HuH-7.5 (cell line): Measurements from ENCODE around the gene TBCCD1.
"Not testable (repeated sequence)": the region's sequence is repeated elsewhere in the genome, so short reads cannot be mapped to it uniquely, and the experiment has no call there.

ENCODE experiments used
- DNase-seq: peaks from one replicate; pipeline ENCODE4 v3.0.0; 2011; ENCODE audit warnings: low spot score

Gene TBCCD1

GRCh38 chr3:186549497-186549896 lies 17.6 kb downstream of the TBCCD1 start:
- no peak for DNase-seq

DNA sequence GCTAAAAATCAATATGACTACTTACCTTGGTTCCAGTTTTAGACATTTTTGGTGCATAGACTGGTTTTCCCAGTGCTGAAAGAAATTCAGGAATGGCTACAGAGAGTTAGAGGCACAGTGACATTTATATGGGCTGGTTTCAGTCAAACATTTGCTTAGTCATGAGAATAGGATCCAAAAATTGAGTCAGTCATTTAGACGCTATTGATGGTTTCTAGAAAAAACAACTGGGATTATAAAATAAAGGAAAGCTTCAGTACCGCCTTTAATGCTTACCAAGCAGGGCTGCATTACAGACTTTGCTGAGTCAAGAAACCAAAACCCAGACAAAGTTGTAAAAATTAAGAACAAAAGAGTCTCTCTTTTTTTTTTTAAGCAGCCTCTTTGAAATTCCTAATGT lies 22.9 kb downstream of the TBCCD1 start, which contains the start of gene CRYGS:
CRYGS (minus strand) TSS at position 100 of the 400 bp plus-strand sequence; CDS start at position 46, 54 bp downstream.
- no peak for DNase-seq

DNA sequence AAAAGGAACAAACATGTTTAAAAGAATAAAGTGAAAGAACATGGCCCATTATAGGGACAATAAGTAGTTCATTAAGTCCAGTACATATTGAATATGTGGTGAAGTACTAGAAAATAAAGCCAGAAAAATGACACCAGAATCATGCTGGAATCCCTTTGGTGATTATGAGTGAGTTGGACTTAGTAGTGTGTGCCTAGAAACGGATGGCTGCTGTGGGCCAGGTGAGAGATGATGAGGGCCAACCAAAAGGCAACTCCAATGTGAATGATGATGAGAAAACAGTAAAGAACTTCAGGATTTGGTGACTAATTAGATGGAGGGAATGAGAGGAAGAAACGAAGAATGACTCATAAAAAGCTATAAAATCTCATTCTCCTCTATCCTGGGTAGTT lies 26.3 kb downstream of the TBCCD1 start:
- no peak for DNase-seq

- DNase-seq = peak; percentile 20
Measured at GRCh38 chr3:186540221-186540834, 26.8 kb downstream of the TBCCD1 start.

DNA sequence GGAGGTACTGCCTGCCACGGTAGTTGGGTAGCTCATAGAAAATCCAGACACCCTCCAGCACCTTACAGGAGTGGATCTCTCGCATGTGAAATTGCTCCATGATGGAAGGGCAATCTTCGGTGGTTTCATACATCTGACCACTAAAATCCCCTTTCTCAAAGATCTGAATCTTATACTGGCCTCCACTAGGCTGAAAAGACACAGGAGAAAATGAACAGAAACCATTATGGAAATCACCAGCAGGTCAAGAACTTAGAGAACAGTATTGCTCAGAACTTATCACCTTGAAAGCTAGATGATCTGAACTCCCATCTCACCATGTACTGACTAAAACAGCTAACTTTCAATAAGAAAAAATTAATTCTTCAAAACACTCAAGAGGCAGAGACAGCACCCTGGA lies 28.4 kb downstream of the TBCCD1 start:
- DNase-seq = no peak

DNA sequence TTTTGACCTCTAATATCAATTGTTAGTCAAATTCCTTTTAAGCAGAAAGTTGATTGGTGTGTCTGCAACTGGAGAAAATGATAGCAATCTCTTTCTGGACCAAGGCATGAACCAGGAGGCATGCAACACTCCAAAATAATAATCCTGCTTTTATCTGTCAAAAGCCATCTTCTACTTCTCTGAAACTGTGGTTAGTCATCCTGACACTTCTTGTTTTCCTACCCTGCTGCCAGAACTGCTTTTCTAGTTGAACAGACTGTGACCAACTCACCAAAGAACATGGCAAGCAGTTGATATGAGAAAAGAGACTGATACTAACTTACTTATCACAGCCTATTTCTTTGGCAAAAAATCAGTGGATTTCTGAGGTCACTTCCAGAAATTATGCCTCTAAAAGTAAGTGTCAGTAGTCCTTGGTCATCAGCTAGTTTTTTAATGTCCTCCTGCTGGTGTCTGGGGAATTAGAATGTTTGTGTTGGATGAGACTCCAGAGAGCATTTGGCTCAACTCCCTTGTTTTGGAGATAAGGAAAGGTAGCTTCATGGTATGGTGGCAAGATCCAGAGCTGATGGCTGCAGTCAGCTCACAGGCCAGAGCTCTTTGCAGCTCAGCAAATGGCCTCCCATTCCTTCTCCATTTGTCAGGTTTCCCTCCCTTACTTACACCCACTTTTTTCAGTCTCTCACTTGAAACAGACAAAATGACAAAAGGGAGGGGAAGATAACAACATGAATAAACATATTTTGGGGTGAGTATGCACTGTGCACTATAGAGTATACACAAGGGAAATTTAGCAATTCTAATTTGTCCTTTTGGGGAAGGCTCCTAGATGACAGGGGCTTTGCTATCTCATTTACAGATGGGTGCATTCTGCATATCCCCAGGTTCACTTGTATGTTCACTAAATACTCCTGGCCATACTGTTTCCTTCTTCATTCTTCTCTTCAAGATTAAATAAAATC lies 30.0 kb downstream of the TBCCD1 start:
- DNase-seq = no peak

DNA sequence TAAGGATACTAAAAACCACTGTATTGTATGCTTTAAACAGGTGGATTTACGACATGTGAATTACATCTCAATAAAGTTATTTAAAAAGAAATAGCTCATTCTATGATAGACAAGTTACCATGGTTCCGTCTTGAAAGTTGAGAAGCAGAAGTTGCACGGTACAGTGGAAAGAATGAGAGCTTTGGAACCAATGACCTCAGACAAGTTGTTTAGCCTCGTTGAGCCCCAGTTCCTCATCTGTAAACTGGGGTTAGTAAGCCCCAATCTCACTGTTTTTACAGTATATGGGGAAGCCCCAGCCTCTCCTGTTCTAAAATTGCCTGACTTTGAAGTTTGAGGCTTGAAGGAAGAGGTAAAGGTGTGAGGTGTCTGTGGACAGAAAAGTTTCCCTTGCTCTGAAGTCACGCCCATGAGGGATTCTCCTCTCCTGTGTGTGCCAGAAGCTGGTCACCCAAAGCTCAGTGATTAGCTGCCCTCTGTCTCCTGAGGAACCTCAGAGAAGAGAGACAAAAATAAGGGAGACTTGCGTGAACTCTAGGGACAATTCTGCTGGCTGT lies 32.9 kb downstream of the TBCCD1 start:
- DNase-seq = no peak

DNA sequence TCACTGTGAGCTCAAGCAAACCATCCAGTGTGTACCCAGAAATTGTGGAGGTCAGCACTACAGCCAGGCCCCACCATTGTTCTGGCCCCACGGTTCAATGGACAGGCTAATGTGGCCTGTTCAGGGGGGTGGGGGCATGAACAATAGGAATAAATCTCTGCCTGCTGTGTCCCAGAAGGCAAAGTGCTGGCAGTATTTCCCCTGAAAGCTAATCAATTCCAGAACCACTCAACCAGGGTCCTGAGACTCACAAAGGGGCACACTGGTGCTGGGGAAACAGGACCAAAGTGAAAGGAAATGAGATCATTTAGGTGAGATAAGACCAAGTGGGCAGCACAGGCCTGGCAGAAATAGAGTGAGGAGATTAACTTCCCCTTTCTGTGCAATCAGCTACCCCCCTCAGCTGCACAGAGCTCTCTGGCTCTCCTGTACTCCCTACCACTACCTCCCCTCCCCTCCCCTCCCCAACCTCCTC lies 34.5 kb downstream of the TBCCD1 start:
- no peak for DNase-seq

DNA sequence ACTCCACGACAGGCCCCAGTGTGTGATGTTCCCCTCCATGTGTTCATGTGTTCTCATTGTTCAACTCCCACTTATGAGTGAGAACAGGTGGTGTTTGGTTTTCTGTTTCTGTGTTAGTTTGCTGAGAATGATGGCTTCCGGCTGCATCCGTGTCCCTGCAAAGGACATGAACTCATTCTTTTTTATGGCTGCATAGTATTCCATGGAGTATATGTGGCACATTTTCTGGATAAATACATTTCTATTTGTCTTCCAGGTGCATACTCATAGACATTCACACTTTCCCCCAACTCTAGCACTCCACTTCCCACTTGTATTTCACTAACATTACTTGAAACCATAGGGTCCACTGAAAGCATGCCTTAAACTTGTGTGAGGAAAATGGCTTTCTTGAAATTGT lies 35.4 kb downstream of the TBCCD1 start:
- DNase-seq = not testable (repeated sequence)

DNA sequence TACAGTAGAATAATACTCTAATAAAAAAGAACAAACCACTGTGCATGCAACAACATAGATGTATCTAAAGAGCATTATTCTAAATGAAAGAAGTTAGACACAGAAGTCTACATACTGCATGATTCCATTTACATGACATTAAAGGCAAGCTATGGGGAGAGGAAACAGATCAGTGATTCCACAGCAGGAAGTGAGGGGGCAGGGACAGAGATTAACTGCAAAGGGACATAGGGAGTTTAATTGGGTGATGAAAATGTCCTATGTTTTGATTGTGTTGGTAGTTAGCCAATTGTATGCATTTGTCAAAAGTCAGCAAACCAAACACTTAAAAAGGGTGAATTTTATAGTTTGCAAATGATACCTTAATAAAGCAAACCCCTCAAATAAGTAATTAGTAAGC lies 36.7 kb downstream of the TBCCD1 start:
- DNase-seq = no peak

- DNase-seq = no peak
Measured at GRCh38 chr3:186529201-186529999, 37.7 kb downstream of the TBCCD1 start.

- DNase-seq = no peak
Measured at GRCh38 chr3:186526256-186526606, 40.9 kb downstream of the TBCCD1 start.

GRCh38 chr3:186525369-186526255 lies 41.5 kb downstream of the TBCCD1 start:
- no peak for DNase-seq

- no peak for DNase-seq
Measured at GRCh38 chr3:186524616-186525015, 42.5 kb downstream of the TBCCD1 start.

- DNase-seq = no peak
Measured at GRCh38 chr3:186523434-186523833, 43.7 kb downstream of the TBCCD1 start.

- DNase-seq = no peak
Measured at GRCh38 chr3:186523022-186523421, 44.1 kb downstream of the TBCCD1 start.

DNA sequence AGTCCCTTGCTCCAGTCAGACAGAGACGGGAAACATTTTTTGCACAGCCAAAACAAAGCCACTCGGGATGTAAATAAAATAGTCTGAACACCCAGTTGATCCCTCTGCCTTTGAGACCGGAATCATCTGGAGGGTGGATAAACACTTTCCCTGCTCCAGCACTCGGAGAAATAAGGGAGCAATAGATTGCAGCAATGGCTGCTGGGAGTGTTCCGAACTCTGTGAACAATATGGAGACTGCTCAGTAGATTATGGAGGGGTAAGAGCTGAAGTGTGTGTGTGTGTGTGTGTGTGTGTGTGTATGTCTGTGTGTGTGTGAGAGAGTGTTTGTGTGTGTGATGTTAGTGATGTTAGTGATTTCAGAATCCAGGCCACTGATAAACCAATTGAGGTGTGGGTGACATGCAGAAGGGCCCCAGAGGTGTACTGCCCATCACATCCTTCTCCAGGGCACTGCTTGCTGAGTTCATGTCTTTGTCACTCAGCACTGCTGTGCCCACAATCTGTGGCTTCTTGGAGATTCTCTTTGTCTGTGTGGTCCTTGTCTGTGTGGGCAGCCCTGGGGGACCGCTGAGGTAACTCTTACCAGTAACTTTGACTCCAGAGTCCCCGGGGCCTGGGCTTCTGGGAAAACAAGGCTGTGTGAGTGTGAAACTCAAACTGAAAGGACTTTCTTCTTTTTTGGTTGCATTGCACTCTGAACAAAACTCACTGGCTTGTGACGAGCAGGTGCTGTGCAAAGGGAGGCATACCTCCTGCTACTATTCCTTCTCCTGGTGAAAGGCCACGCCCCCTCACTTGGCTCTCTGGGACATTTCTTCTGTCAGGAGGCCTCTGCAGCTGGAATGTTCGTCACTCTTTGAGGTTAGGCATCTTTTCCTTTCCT lies 45.9 kb downstream of the TBCCD1 start:
- no peak for DNase-seq

DNA sequence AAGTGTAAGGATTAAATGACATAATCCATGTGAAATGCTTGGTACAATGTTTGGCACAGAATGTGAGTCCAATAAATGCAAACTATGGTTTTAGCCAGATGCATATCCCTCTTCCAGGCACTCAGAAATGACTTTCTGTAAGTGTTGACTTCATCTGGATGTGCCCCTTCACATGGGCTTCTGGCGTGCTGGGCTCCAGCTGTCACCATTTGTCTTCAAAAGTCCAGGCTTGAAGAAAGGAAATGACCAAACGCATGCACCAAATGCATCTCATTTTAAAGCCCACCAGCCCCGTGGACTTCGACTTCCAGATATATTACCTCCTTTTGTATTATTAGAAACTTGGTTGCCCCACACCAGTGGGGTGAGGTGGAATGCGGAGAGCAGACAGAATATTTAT lies 46.7 kb downstream of the TBCCD1 start:
- no peak for DNase-seq

- no peak for DNase-seq
Measured at GRCh38 chr3:186519021-186519658, 48.0 kb downstream of the TBCCD1 start.

DNA sequence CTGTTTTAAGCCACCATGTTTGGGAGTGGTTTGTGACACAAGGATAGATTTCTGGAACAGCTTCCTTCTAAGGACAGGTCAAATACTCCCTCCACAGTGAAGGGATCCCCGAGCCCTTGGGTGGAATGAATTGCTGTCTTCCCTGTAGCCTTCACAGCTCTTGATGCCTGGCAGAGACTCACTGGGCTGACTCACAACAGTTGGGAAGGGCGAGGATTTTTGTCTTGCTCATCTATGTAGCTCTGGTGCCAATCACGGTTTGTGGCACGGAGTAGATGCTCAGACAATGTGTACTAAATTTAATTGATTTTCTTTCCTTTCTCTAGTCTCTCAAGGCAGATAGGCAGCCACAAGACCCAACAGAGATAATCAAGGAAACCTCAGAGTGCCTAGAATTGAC lies 49.9 kb downstream of the TBCCD1 start:
- DNase-seq = no peak
